Fibroblast of skin of left quadriceps (primary cell): ENCODE results near the gene SPIN2B.

Experiments
- DNase-seq, 2 experiments: peaks; one replicate each; pipeline ENCODE4 v3.0.0-alpha.2; 2013; ENCODE audit warnings: low read depth in 2 of 2

The SPIN2B gene

DNA sequence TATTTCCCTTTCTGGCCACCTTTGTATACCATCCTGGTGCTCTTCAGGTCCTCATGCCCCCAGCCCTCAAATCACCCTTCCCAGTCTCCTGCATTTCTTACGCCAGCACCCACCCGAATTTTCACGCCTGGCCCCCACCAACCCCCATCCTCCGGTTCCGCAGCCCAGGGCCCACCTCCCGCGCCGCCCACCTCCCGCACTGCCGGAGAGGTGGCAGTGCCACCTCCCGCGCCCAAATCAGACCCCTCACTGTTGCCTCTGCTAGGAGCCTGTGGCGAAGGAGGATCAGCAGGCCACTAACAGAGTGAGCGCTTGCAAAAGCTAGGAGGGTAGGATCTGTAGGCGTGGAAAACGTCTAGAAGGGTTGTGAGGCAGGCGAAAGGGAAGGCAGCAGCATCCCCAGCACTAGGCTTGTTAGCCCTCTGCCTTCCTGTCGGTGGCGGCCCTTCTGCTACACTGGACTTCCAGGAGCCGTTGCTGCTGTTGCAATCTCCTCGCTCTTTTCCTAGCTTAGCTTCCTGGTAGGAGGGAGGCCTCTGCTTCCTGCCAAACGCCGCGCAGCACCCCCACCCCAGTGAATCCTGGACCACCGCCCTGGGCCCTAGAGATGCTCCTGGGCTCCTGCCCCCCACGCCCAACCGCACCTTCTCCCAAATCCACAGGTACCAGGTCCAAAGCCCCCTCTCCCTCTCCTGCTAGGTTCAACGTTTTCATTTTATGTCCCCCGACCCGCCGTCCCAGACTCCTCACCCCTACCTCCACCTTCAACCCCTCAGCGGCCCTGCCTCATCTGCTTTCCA is 51.0 kb downstream of the SPIN2B start:
- DNase-seq = no peak
